ENCODE measurements around the gene CMTM4. TPM values are rescaled to one million over a fixed set of nuclear protein-coding genes. Genes with fewer than 3 reads are reported as not detected.
"Not testable (repeated sequence)": the region's sequence is repeated elsewhere in the genome, so short reads cannot be mapped to it uniquely, and the experiment has no call there.

Gene CMTM4
- total RNA-seq, 1 donor: 13.3 TPM

GRCh38 chr16:66690106-66690847, 6.3 kb downstream of the CMTM4 start:
- H3K4me3 ChIP-seq (ENCODE audit: low read depth, low read length): no peak overlapping the region
- no peak for TF ChIP-seq CTCF (IDR thresholded peaks at IDR 0.05; ENCODE audit: insufficient read depth, low read length)
- no peak for DNase-seq (ENCODE audit: low read depth)

GRCh38 chr16:66689282-66689681, 7.3 kb downstream of the CMTM4 start:
- H3K4me3 ChIP-seq (ENCODE audit: low read depth, low read length): no peak overlapping the region
- DNase-seq (ENCODE audit: low read depth): no peak
- no peak for TF ChIP-seq CTCF (IDR thresholded peaks at IDR 0.05; ENCODE audit: insufficient read depth, low read length)

- DNase-seq (ENCODE audit: low read depth): no peak
- H3K4me3 ChIP-seq (ENCODE audit: low read depth, low read length): no peak overlapping the region
- TF ChIP-seq CTCF (IDR thresholded peaks at IDR 0.05; ENCODE audit: insufficient read depth, low read length): no peak
Observed at GRCh38 chr16:66687906-66688625, 8.5 kb downstream of the CMTM4 start.

GRCh38 chr16:66685501-66686115, 10.9 kb downstream of the CMTM4 start:
- H3K4me3 ChIP-seq (ENCODE audit: low read depth, low read length); DNase-seq (ENCODE audit: low read depth): not testable (repeated sequence)

GRCh38 chr16:66682271-66682670, 14.3 kb downstream of the CMTM4 start:
- no peak for DNase-seq (ENCODE audit: low read depth)
- TF ChIP-seq CTCF (IDR thresholded peaks at IDR 0.05; ENCODE audit: insufficient read depth, low read length): no peak

GRCh38 chr16:66681676-66682075, 14.9 kb downstream of the CMTM4 start:
- TF ChIP-seq CTCF (IDR thresholded peaks at IDR 0.05; ENCODE audit: insufficient read depth, low read length): no peak
- no peak for DNase-seq (ENCODE audit: low read depth)
- H3K4me3 ChIP-seq (ENCODE audit: low read depth, low read length): no peak overlapping the region

More at GRCh38 chr16:66682271-66682670, 14.3 kb downstream of the CMTM4 start:
- H3K4me3 ChIP-seq (ENCODE audit: low read depth, low read length): no peak overlapping the region

- H3K4me3 ChIP-seq (ENCODE audit: low read depth, low read length): no peak overlapping the region
- DNase-seq (ENCODE audit: low read depth): no peak
- TF ChIP-seq CTCF (IDR thresholded peaks at IDR 0.05; ENCODE audit: insufficient read depth, low read length): no peak
Observed at GRCh38 chr16:66678337-66678736, 18.2 kb downstream of the CMTM4 start.
